ENCODE results near the gene TIRAP.

- no peak for TF ChIP-seq CTCF (conservative IDR thresholded peaks at IDR 0.05)
- no peak for TF ChIP-seq ZFX (IDR thresholded peaks at IDR 0.05)
Observed at GRCh38 chr11:126277322-126277721, 5.6 kb upstream of the TIRAP start.
